CD4-positive, alpha-beta T cell treated with Interleukin-15 for 1 hour (primary cell): ENCODE results near the gene GLE1.
"Not testable (repeated sequence)": the region's sequence is repeated elsewhere in the genome, so short reads cannot be mapped to it uniquely, and the experiment has no call there.

Experiments used
- DNase-seq: peaks from one replicate; pipeline ENCODE4 v3.0.0-alpha.2; 2020

The GLE1 gene

DNA sequence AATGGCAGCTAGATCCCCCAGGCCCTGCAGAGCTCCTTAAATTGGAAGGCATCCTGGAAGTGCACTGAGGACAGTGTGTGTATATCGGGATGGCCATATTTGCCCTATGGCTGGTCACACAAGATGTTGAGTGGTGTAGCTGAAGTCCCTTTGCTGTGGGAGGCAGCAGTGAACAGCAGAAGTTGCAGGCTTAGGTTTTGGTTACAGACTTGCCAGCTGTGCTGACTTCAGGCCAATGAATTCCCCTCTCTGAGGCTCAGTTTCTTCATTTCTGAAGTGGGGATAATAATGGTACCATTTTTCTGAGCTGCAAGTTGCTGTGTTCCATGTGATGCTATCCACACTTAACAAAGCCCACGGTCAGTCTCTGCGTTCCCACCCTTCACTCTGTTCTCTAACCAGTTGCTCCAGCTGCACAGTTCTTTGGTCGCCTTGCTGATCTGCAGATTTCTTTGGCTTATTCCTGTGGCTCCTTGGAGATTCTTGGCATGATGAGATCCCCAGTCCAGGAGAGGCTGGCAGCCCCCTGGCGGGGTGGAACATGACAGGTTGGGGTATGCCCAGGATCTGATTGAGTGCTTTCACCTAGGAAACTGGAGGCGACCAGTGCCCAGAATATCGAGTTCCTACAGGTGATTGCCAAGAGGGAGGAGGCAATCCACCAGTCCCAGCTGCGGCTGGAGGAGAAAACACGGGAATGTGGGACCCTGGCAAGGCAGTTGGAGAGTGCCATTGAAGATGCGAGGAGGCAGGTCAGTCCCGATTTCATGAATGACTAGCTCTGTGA, 6.5 kb upstream of the GLE1 start:
- DNase-seq, result no peak

DNA sequence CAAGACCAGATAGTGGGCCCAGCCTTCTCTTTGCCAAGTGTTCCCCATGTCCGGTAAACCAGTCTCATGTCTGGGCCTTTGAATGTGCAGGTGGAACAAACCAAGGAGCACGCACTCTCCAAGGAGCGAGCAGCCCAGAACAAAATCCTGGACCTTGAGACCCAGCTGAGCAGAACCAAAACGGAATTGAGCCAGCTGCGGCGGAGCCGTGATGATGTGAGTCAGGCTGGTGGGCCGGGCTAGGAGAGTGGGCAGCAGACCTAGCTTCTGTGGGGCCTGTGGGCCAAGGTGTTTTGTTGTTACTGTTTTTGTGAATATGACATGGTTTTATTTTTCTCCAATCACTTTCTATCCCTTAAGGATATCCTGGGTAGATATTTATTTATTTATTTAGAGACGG, 5.6 kb upstream of the GLE1 start:
- DNase-seq, result no peak

DNA sequence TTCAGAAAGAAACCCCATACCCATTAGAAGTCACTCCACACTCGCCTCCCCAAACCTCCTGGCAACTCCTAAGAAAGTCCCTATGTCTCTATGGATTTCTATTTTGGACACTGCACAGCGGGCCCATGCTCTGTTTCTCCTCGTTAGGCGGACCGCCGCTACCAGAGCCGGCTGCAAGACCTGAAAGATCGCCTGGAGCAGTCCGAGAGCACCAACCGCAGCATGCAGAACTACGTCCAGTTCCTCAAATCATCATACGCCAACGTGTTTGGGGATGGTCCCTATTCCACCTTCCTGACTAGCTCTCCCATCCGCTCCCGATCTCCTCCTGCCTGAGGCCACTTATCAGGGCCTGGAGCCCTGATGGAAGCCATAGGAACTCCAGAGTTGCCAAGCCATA, 4.6 kb upstream of the GLE1 start:
- no peak for DNase-seq

DNA sequence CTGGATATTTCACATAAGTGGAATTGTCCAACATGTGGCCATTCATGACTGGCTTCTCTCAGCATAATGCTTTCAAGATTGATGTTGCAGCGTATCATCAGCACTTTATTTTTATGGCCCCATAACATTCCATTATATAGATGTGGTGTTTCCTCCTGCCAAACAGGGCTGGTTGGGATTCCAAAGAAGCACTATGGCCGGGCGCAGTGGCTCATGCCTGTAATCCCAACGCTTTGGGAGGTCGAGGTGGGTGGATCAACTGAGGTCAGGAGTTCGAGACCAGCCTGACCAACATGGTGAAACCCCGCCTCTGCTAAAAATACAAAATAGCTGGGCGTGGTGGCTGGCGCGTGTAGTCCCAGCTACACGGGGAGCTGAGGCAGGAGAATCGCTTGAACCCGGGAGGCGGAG, 1.1 kb upstream of the GLE1 start:
- not testable (repeated sequence) for DNase-seq

DNA sequence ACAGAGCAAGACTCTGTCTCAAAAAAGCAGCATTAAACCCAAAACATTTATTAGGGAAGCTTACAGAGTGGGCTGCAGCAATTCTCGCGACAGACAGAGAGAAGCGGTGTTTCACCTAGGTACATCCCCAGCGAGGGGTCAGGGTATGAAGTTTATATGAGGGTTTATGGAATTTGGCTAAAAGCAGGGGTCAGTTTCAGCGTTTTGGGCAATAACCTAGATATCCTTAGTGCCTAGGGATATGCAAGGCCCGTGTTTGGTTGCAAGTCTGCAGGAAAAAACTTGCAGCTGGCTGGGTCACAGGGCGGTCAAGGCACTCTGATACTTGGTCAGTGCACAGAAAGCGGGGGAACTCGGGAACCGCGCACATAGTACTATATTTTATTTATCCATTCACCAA, 649 bp upstream of the GLE1 start:
- no peak for DNase-seq

DNA sequence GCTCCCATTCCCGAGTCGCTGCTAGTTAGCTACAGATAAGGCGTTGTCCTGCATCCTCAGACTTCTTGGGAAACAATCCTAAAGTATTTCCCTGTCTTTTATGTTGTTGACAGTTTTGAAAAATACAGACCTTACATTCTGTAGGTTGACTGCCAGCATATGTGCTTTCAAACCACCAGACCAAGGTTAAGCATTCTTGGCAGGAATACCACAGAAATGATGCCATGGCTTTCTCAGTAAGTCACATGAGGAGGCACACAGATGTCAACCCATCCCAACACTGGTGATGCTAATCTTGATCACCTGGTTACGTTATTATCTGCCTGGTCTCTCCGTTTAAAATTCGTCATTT, 871 bp downstream of the GLE1 start:
- no peak for DNase-seq

DNA sequence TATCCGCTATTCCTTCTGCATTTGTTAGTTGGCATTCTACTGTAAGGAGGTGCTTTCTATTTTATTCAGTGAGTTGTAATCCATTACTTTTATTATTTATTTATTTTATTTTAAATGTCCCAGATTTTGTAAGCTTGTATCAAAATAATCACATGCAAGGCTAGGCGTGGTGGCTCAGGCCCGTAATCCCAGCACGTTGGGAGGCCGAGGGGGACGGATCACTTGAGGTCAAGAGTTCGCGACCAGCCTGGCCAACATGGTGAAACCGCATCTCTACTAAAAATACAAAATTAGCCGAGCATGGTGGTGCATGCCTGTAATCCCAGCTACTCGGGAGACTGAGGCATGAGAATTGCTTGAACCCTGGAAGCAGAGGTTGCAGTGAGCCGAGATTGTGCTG, 1.4 kb downstream of the GLE1 start:
- DNase-seq, result not testable (repeated sequence)

DNA sequence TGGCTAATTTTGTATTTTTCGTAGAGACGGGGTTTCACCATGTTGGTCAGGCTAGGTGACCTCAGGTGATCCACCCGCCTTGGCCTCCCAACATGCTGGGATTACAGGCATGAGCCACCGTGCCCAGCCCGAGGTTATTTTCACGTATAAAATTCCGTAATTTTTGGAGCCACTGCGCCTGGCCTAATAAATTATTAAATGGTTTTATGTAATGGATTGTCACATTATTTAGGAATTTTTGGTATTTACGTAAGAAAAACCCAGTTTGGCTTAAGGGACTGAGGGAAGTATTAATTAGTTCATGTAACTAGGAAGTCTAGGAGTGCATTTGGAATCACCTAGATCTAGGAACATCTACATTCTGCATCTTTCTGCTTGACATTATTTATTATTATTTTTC, 8.3 kb downstream of the GLE1 start:
- DNase-seq, result no peak

DNA sequence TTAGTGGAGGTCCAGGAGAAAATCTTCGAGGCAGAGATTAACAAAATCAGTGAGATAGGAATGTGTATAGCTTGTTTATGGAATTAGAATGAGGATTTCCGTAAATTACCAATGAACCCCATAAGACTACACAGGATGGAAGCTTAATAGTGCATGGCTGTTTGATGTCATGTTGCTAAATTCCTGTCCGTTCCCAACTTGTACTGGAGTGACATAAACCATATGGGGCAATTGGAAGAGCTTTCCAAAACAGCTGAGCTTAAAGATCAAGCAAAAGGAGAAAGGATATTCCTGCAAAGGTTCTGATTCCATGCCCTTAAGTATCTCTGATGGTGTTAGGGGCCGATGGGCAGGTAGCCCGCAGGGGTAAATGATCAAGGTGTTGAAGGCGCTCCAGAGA, 17.4 kb downstream of the GLE1 start:
- DNase-seq, result no peak

DNA sequence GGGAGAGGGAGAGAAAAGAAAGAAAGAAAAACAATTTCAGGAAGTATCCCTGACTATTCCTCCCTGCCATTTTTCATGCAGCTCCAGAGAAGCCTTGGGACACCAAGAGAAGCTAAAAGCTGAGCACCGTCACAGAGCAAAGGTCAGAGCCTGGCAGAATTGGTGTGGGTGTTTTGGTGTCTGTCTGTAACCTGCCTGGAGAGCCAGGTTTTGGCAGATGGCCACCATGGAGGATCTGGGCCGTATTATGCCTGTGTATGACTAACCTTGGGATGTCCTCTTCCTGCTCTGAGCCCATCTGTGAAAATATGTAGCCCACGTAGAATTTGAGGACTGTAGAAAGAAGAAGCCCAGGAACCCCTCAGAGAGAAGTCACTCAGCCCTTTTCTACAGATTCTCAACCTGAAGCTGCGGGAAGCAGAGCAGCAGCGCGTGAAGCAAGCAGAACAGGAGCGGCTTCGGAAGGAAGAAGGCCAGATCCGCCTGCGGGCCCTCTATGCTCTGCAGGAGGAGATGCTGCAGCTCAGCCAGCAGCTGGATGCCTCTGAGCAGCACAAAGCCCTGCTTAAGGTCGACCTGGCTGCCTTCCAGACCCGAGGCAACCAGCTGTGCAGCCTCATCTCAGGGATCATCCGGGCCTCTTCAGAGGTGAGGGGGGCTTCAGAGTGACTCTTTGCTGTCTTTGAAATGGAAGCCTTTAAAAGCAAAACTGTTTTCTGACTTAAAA, 18.8 kb downstream of the GLE1 start:
- no peak for DNase-seq

DNA sequence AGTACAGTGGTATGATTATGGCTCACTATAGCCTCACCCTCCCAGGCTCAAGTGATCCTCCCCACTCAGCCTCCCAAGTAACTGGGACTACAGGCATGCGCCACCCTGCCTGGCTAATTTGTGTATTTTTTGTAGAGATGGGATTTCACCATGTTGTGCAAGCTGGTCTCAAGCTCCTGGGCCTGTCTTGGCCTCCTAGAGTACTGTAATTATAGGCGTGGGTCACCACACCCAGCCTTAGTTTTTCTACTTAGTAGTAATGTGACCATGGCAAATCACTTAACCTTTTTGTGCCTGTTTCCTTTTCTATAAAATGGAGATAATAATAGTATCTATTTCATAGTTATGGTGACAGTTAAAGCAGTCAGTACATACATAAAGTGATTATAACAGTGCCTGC, 22.2 kb downstream of the GLE1 start:
- no peak for DNase-seq

DNA sequence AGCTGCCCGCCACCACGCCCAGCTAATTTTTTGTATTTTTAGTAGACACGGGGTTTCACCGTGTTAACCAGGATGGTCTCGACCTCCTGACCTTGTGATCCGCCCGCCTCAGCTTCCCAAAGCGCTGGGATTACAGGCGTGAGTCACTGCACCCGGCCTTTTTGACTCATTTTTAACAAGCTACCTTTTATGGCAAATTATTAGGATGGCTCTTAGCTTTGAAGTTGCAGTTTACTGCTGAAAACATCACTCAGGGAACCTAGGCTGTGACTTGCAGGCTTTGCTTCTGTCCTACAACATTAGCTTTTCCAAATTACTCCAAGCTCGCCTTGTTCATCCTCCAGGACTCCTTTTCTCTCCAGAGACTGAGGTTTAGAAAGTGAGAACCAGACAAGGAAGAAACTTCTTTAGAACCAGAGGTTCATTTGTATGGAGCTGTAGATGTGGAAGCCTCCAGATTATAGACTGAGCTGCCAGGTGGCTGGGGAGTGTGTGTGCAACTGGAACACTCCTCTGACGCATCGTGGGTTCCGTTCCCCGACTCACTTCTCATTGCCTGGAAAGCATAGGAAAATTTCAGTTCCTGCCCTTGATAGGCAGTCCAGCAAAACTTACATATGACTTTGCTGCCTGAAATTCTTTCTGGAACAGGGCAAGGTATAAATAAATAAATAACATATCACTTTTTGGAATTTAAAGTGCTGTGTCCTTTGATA, 24.1 kb downstream of the GLE1 start:
- no peak for DNase-seq

DNA sequence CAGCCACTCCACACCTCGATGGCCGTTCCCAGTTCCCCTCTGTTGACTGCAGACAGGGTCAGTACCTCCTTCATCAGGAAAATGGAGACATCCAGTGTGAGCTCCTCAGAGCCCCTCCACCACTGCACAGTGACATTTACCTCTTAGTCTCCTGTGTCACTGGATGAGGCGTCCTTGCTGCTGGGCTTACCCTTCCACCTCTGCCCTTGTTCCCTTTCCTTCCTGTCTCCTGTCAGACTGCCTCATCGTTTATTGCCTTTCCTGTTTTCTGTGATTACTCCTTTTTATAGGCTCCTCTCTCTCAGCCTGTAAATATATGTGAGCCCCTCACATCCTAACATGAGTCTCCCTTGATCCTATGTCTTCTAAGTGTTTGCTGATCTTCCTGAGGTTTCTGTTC, 24.7 kb downstream of the GLE1 start:
- no peak for DNase-seq

DNA sequence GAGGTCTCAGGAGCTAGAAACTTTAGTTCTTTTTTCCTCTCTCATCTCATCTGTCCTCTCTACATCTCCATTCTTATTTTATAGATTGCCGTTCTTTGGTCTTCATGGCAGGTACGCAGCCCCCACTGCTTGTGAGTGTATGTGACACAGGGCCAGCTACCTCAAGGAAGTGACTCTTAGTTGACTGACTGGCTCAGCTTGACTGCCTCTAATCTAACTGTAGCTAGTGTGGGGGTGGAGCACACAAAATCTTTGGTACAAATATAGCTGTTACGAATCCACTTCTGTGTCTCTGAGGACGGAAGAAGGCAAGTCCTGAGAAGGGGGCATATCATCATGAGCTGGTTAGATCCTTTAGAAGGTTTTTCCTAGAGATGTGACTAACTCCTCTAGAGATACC, 28.1 kb downstream of the GLE1 start:
- no peak for DNase-seq

DNA sequence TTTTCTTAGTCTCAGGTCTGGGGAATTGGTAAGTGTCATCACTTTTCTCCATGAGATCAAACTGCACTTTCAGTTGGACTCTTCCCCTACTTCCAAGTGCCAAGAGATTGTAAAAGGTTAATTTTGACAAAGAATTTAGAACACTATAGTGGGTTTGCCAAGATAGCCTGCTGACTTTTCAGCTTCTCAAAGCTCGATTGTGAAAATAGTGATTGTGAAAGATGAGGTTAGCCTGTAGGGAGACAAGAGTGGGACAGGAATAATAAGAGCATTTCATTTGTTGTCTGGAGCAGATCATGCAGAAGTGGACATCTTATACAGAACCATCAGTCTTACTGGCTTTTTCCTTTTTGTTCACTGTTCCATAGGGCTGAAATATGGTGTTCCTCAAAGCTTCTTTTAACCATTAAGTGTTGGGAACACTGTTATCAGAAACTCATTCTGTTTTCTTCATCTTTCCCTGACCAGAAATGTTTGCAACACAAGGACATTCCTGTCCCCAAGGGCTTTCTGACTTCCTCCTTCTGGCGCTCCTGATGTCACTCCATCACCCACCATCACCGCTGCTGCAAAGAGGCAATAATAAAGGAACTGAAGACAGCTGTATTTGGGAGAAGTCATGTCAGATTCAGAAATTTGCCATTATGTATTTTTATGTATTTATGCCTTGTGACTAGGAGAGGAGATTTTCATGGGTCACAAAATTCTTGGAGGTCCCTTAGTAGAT, 36.3 kb downstream of the GLE1 start:
- DNase-seq, result no peak

DNA sequence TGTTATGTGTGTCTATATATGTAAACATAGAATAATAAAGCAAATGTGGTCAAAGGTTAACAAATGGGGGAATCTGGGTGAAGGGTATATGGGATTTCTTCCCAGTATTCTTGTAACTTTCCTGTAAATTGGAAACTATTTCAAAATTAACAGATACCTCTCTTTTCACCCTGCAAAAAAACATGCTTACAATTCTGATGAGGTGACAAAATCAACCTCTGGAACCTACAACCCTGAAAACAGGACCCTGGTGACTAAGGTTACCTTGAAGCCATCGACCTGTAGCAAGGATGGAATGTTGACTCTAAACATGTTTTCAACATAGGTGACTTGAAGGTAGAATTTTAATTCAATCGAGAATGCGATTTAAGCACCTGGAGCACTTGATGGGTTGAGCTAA, 42.0 kb downstream of the GLE1 start:
- no peak for DNase-seq

DNA sequence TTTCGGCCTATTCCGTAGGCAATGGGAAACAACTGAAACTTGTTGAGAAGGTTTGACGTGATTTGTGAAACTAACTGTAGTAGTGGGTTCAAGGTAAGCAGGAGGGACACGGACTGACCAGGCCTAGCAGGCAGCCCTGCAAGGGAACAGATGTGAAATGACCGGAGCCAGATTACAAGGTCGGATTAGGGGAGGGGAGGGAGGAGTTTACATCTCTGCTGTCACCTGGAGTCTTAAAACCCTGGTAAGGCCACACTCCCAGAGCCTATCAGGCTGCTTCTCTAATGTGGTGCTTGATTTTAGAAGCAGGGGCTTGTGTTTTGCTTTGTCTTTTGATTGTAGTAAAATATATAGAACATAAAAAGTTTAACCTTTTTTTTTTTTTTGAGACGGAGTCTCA, 44.4 kb downstream of the GLE1 start:
- DNase-seq, result no peak

DNA sequence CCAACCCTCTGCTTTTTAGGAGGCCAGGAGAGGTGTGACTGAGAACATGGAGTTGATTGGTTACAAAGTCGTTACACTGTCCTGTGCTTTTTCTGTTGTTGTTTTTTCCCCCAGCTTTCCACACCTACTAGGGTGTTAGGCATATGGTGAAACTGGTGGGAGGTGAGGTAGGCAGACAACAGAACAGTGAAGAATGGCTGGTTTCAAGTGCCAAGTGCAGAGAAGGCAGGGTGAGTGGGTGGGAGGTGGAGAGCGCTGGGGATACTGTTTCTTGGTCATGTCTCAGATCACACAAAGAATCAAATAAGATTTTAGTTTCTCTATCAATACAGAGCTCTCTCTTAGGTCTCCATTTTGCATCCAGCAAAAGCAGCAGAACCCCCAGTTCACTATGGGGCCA, 45.7 kb downstream of the GLE1 start:
- DNase-seq, result no peak

DNA sequence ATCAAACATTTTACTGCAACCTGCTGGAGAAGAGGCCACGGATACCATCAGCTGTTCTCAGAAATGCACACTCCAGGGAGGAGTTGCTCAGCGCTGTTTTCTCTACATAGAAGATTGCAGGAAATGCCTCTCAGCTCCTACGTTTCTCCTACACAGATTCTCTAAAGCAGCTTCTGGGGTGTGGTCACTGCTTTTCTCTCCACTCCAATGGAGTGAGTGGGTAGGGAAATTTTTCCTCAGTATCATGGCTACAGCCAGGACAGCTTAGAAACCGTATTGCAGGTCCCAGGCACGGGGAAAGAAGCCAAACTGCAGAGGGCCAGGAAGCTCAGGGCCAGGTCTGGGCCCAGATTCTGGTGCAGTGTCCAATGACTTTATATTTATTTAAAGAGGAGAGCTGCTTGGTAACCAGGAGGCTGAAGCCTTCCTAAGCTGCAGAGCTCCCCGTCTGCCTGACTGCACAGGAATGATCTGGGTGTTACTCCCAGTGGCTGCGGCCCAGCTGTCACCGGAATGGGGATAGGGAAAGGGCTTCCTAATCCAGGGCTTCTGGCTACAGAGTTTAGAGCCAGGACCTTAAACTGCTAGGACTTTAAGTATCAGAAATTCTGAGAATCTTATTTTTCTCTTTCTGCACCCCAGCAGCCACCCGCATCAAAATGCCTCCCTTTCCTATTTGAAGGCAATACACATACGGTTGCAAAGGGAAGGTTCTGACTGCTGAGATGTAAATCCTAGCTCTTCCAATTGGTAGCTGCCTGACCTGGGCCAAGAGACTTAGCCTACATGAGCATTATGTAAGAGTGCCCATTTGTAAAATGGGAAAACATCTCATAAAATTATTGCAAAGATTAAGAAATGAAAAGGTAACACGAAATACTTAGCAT, 46.5 kb downstream of the GLE1 start:
- no peak for DNase-seq

DNA sequence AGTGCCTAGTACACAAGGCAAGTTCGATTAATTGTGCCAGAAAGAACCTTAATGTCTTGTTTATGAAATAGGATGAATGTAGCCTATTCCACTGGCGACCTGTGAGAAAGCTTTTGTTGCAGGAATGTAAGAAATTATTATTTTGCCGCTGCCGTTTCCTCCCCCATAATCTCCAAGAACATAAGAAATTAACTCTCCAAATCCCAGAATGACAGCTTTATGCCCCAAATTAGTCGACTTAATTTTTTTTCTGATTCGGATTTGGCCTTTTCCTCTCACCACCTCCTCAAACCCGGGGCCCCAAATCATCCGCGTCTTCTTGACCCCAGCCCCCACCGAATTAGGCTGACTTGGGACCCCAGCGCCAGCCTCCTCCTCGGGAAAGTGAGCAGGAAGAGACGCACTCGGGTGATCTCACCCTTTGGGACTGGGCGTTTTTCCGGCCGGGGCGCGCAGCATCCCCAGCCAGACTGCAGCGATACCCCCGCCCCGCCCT, 47.2 kb downstream of the GLE1 start:
- no peak for DNase-seq

DNA sequence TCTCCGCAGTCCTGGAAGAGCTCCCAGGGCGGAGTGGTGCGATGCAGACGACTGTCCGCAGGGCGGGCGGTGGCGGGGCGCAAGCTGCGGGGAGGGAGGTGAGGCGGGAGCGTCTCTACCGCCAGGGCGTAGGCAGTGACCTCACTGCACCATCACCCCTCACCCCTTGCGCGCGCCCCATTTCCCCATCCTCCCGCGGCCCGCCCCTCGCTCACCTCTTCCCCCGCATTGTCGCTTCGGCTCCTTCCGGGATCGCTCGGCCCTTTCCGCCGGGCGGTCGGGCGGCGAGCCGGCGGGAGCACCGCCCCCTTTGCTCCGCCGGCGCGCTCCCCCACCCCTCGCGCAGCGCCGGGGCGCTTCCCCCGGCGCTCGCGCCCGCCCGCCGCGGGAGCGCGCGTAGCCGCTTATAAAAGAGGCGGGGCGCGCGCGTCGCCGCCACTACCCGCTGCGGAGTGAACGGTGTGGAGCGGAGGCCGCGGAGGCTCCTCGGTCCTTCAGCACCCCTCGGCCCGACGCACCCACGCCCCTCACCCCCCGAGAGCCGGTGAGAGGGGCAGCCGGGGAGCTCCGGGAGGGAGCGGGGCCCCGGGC, 47.7 kb downstream of the GLE1 start, which contains the start of gene SPTAN1:
TSS of gene SPTAN1 (plus strand) at position 435 of the 591 bp plus-strand sequence. CDS start 14,154 bp downstream, outside the sequence.
- peak; percentile 96 for DNase-seq
